ENCODE data around the gene GKAP1. TPM values are rescaled to one million over a fixed set of nuclear protein-coding genes. Genes with fewer than 3 reads are reported as not detected.

Gene GKAP1
- total and polyA plus RNA-seq, 2 of the 13 experiments (the other 11 are each of a cell fraction or from before 2014, with no cell fraction given): 5.6 to 6.1 TPM

GRCh38 chr9:83706676-83707517 lies 110.7 kb downstream of the GKAP1 start:
- H3K79me2 ChIP-seq (ENCODE audit: insufficient read depth, low read length): peaks cover 58% of the 10 kb centered on the region
- H3K9ac ChIP-seq (ENCODE audit: insufficient read depth, low read depth, low read length): peak overlapping the region; percentile 95
- peak; percentile 18 for ATAC-seq
- peak; percentile 30 for DNase-seq (ENCODE audit: low spot score)
- H3K36me3 ChIP-seq (replicated peaks in 1 of 2; ENCODE audit: control insufficient read depth in 1 of 2, insufficient read depth in 2 of 2, low read length in 2 of 2): no peaks in the 10 kb centered on the region
- in situ Hi-C loops (cut with HindIII; ENCODE audit: extremely low pct_ligation_motif_present, low pct_unique_long_range_greater_than_20kb) (no loop called here), intact Hi-C loops (cut with micrococcal nuclease; ENCODE audit: unreplicated experiment) (loop anchor here (5.0 kb wide), 1 partner anchor 45 kb away; no protein-coding TSS in a partner anchor)
- H3K9me3 ChIP-seq (ENCODE audit: low read length): no peaks in the 10 kb centered on the region
- H4K20me1 ChIP-seq (ENCODE audit: insufficient read depth, low read length): peaks cover 42% of the 10 kb centered on the region
- FAIRE-seq: no peak
- H3K4me2 ChIP-seq (ENCODE audit: low read depth, low read length): peak overlapping the region; percentile 87
- ChIA-PET CTCF (ENCODE audit: low intra/inter-chr PET ratio, low total read pairs) (no interaction called here), POLR2A (interaction anchor here (0.7 to 2.4 kb wide), 4 partner anchors 8 to 111 kb away, joined by 3 to 13 read pairs (median 6); no protein-coding TSS in a partner anchor)
- 1% methylated on average over 16 of the region's 42 CpGs for WGBS (ENCODE audit: low lambda C conversion rate)
- BruUV-seq (replicated peaks): no TSS peak
- H3K4me1 ChIP-seq (ENCODE audit: insufficient read depth, low read length): peaks cover 46% of the 10 kb centered on the region
- H3K4me3 ChIP-seq (replicated peaks in 1 of 3; ENCODE audit: insufficient read depth in 1 of 3, low read depth in 2 of 3, low read length in 3 of 3): peak overlapping the region; percentile 82 to 99 (median 94)
- peak overlapping the region; percentile 99 for H3K27ac ChIP-seq (ENCODE audit: extremely low read length, insufficient read depth, low read length)
- H3K27me3 ChIP-seq (ENCODE audit: control insufficient read depth in 1 of 2, insufficient read depth in 2 of 2, low read length in 2 of 2): no peaks in the 10 kb centered on the region
- no peak overlapping the region for H2AFZ ChIP-seq (ENCODE audit: low read length)
- TF ChIP-seq ZNF781 (CRISPR knock-in tag; IDR thresholded peaks at IDR 0.05; ENCODE audit: borderline replicate concordance, not compliant biosample characterization): peak; percentile 41
- TF ChIP-seq ARNTL (CRISPR knock-in tag; IDR thresholded peaks at IDR 0.05): no peak
- TF ChIP-seq E2F5 (CRISPR knock-in tag; conservative IDR thresholded peaks at IDR 0.05): no peak
- peak; percentile 11; the same call in 1 of the 2 replicates for TF ChIP-seq SP5 (CRISPR knock-in tag; IDR thresholded peaks at IDR 0.05; ENCODE audit: borderline replicate concordance, low read depth)
- TF ChIP-seq CREB1 (IDR thresholded peaks at IDR 0.05): peak; percentile 58
- 0 out of 2 replicates have a peak, but pooled peaks have one; percentile 29 for TF ChIP-seq CREB1 (CRISPR knock-in tag; IDR thresholded peaks at IDR 0.05)
- 0 out of 2 replicates have a peak, but pooled peaks have one; percentile 54 for TF ChIP-seq PATZ1 (CRISPR knock-in tag; IDR thresholded peaks at IDR 0.05)
- TF ChIP-seq ZBTB42 (CRISPR knock-in tag; IDR thresholded peaks at IDR 0.05): no peak
- TF ChIP-seq PLRG1 (conservative IDR thresholded peaks at IDR 0.05): no peak
- TF ChIP-seq NCOR1 (IDR thresholded peaks at IDR 0.05; ENCODE audit: borderline replicate concordance, low read length): no peak
- TF ChIP-seq BATF2 (CRISPR knock-in tag; IDR thresholded peaks at IDR 0.05): peak; percentile 34; the same call in 1 of the 2 replicates
- peak; percentile 62; the same call in 1 of the 2 replicates for TF ChIP-seq ZNF446 (CRISPR knock-in tag; IDR thresholded peaks at IDR 0.05)
- no peak for TF ChIP-seq KDM3A (CRISPR knock-in tag; IDR thresholded peaks at IDR 0.05; ENCODE audit: low read depth)
- no peak for TF ChIP-seq ATRX (CRISPR knock-in tag; IDR thresholded peaks at IDR 0.05; ENCODE audit: borderline replicate concordance)
- TF ChIP-seq NFKB2 (CRISPR knock-in tag; IDR thresholded peaks at IDR 0.05; ENCODE audit: borderline replicate concordance): no peak; the same call in 1 of the 2 replicates
- no peak for TF ChIP-seq DNMT3B (CRISPR knock-in tag; conservative IDR thresholded peaks at IDR 0.05)
- TF ChIP-seq ZMYM3 (CRISPR knock-in tag; IDR thresholded peaks at IDR 0.05): no peak
- no peak for TF ChIP-seq BORCS8-MEF2B (CRISPR knock-in tag; IDR thresholded peaks at IDR 0.05)
- TF ChIP-seq BRD4 (CRISPR knock-in tag; IDR thresholded peaks at IDR 0.05): peak; percentile 15; the same call in 1 of the 2 replicates
- no peak for TF ChIP-seq ZNF234 (CRISPR knock-in tag; conservative IDR thresholded peaks at IDR 0.05)
- TF ChIP-seq ZNF572 (CRISPR knock-in tag; IDR thresholded peaks at IDR 0.05): no peak
- no peak for TF ChIP-seq SPEN (CRISPR knock-in tag; IDR thresholded peaks at IDR 0.05; ENCODE audit: low read depth)

All from HepG2 (cell line).